HCT116 (cell line): ENCODE data around the gene KLHDC8B. TPM values are rescaled to one million over a fixed set of nuclear protein-coding genes. Genes with fewer than 3 reads are reported as not detected.

Source experiments
- ATAC-seq: fragments of 200-7000 bp; cut with Tn5 transposase; 2 replicates; pipeline ENCODE4 v1.9.1; 2020; ENCODE audit warnings: mild to moderate bottlenecking, moderate library complexity
- BruUV-seq: library from RNA; stranded (reverse); fragments of 400-500 nt; replicated peaks from 2 replicates; lab custom pipeline; 2021; lab: Mats Ljungman, UMichigan
- CTCF ChIA-PET: fragments of 300-600 bp; sonication (Branson Sonifier 250); formaldehyde crosslinking; loops from one replicate; lab custom pipeline; 2021; ENCODE audit warnings: antibody characterized with exemption; lab: Charles Lee
- POLR2A ChIA-PET: fragments of 300-600, 350-600 bp; sonication (Branson Sonifier 250); formaldehyde crosslinking; loops from one replicate; lab custom pipeline; 2021; ENCODE audit warnings: antibody characterized with exemption; lab: Charles Lee
- RAD21 ChIA-PET, 2 experiments: fragments of 300-600 bp; sonication (Branson Sonifier 250); formaldehyde crosslinking; loops; one replicate each; lab custom pipeline; 2023; ENCODE audit warnings: low total read pairs in 2 of 2; ENCODE audit not compliant: uncharacterized antibody in 2 of 2, unreplicated experiment in 2 of 2, low non-redundant PET in 1 of 2; lab: Charles Lee
- DNase-seq: peaks from one replicate; pipeline ENCODE4 v3.0.0-alpha.2; 2010; ENCODE audit warnings: low read depth, low spot score
- H2AFZ ChIP-seq: fragments of 200-600 bp; shearing (Covaris generic), sonication (generic); 2 replicates; pipeline ENCODE4 v1.6.1; 2017; ENCODE audit warnings: low read depth, mixed run types, mixed read lengths, antibody characterized with exemption, low read length; ENCODE audit not compliant: poor library complexity, severe bottlenecking
- H3K27ac ChIP-seq: 2 replicates; pipeline ENCODE4 v1.5.1; 2012; ENCODE audit warnings: low read depth, low read length
- H3K27me3 ChIP-seq: fragments of 200-600 bp; sonication (generic); 2 replicates; pipeline ENCODE4 v1.6.1; 2016; ENCODE audit warnings: mixed run types, low read length, mixed read lengths; ENCODE audit not compliant: insufficient read depth
- H3K36me3 ChIP-seq, 2 experiments: fragments of 200-500 bp in 1 of 2; fragments of 200-600 bp in 1 of 2; sonication (Bioruptor generic) in 1 of 2; sonication (generic) in 1 of 2; 2 replicates each; pipeline versions ENCODE4 v1.5.1 to v1.6.1; 2014 to 2016; ENCODE audit warnings: low read length in 2 of 2, inconsistent platforms in 1 of 2, mixed read lengths in 1 of 2, mixed run types in 1 of 2; ENCODE audit not compliant: insufficient read depth in 2 of 2, control insufficient read depth in 1 of 2
- H3K4me1 ChIP-seq, 2 experiments: fragments of 200-600 bp in 1 of 2; sonication (generic) in 1 of 2; 2 replicates each; pipeline versions ENCODE4 v1.5.1 to v1.6.1; 2012 to 2017; ENCODE audit warnings: low read length in 2 of 2, inconsistent platforms in 1 of 2, mild to moderate bottlenecking in 1 of 2, mixed read lengths in 1 of 2, mixed run types in 1 of 2, moderate library complexity in 1 of 2; ENCODE audit not compliant: insufficient read depth in 2 of 2, control insufficient read depth in 1 of 2
- H3K4me2 ChIP-seq: fragments of 200-600 bp; sonication (generic); 2 replicates; pipeline ENCODE4 v1.6.1; 2017; ENCODE audit warnings: mixed run types, low read length, mixed read lengths
- H3K4me3 ChIP-seq, 2 experiments: fragments of 200-600 bp in 1 of 2; sonication (generic) in 1 of 2; replicated peaks in 1 of 2; 2 replicates each; pipeline ENCODE4 v1.5.1; 2011 to 2016; ENCODE audit warnings: low read length in 2 of 2, control low read depth in 1 of 2, low read depth in 1 of 2, mild to moderate bottlenecking in 1 of 2, mixed read lengths in 1 of 2, mixed run types in 1 of 2
- H3K79me2 ChIP-seq: fragments of 200-600 bp; sonication (generic); 2 replicates; pipeline ENCODE4 v1.6.1; 2017; ENCODE audit warnings: mild to moderate bottlenecking, mixed run types, low read length, moderate library complexity, mixed read lengths; ENCODE audit not compliant: insufficient read depth
- H3K9ac ChIP-seq: fragments of 200-600 bp; sonication (generic); 2 replicates; pipeline ENCODE4 v1.6.1; 2016; ENCODE audit warnings: low read length, mixed read lengths
- H3K9me2 ChIP-seq: fragments of 200-600 bp; sonication (generic), shearing (Covaris generic); 2 replicates; pipeline ENCODE4 v1.6.1; 2017; ENCODE audit warnings: mixed run types, mild to moderate bottlenecking, moderate library complexity; ENCODE audit not compliant: insufficient read depth
- H3K9me3 ChIP-seq, 2 experiments: fragments of 200-500 bp in 1 of 2; fragments of 200-600 bp in 1 of 2; sonication (Bioruptor generic) in 1 of 2; sonication (generic) in 1 of 2; 2 replicates each; pipeline ENCODE4 v1.6.1; 2014 to 2017; ENCODE audit warnings: low read length in 2 of 2, mixed read lengths in 2 of 2, inconsistent platforms in 1 of 2, low read depth in 1 of 2, mild to moderate bottlenecking in 1 of 2, mixed run types in 1 of 2, moderate library complexity in 1 of 2; ENCODE audit not compliant: control insufficient read depth in 1 of 2, insufficient read depth in 1 of 2
- H4K20me1 ChIP-seq: fragments of 200-600 bp; sonication (generic), shearing (Covaris generic); 2 replicates; pipeline ENCODE4 v1.6.1; 2017; ENCODE audit warnings: mixed run types, mild to moderate bottlenecking, moderate library complexity; ENCODE audit not compliant: insufficient read depth
- ATF3 ChIP-seq: IDR thresholded peaks from 2 replicates; pipeline ENCODE4 v1.6.1; 2012
- CBX3 ChIP-seq: IDR thresholded peaks from 2 replicates; pipeline ENCODE4 v1.6.1; 2012; ENCODE audit warnings: low read depth
- CEBPB ChIP-seq: IDR thresholded peaks from 2 replicates; pipeline ENCODE4 v1.6.1; 2012; ENCODE audit warnings: low read depth
- ELF1 ChIP-seq: IDR thresholded peaks from 2 replicates; pipeline ENCODE4 v1.6.1; 2012; ENCODE audit warnings: low read depth, borderline replicate concordance
- FOSL1 ChIP-seq: IDR thresholded peaks from 2 replicates; pipeline ENCODE4 v1.6.1; 2012; ENCODE audit warnings: low read depth
- JUND ChIP-seq: IDR thresholded peaks from 2 replicates; pipeline ENCODE4 v1.6.1; 2012
- MAX ChIP-seq: IDR thresholded peaks from 2 replicates; pipeline ENCODE4 v1.6.1; 2012
- POLR2A ChIP-seq: IDR thresholded peaks from 2 replicates; pipeline ENCODE4 v1.7.0; 2011; ENCODE audit warnings: borderline replicate concordance; ENCODE audit not compliant: insufficient read depth, insufficient read length; ENCODE audit errors: extremely low read depth
- POLR2AphosphoS5 ChIP-seq: IDR thresholded peaks from 2 replicates; pipeline ENCODE4 v1.6.1; 2011; ENCODE audit warnings: mild to moderate bottlenecking, low read depth, low read length, moderate library complexity
- RAD21 ChIP-seq: IDR thresholded peaks from 2 replicates; pipeline ENCODE4 v1.6.1; 2012; ENCODE audit warnings: low read depth, mild to moderate bottlenecking
- REST ChIP-seq: IDR thresholded peaks from 2 replicates; pipeline ENCODE4 v1.6.1; 2012; ENCODE audit warnings: low read depth
- SIN3A ChIP-seq: IDR thresholded peaks from 2 replicates; pipeline ENCODE4 v1.6.1; 2012; ENCODE audit warnings: low read depth
- SRF ChIP-seq: IDR thresholded peaks from 2 replicates; pipeline ENCODE4 v1.6.1; 2012; ENCODE audit warnings: low read depth
- TCF7L2 ChIP-seq: IDR thresholded peaks from 2 replicates; pipeline ENCODE4 v1.7.0; 2011; ENCODE audit warnings: borderline replicate concordance, inconsistent platforms; ENCODE audit not compliant: insufficient read depth, insufficient read length; ENCODE audit errors: extremely low read depth
- YY1 ChIP-seq: IDR thresholded peaks from 2 replicates; pipeline ENCODE4 v1.6.1; 2011; ENCODE audit warnings: low read length, low read depth, moderate library complexity, mild to moderate bottlenecking; ENCODE audit not compliant: insufficient replicate concordance; ENCODE audit errors: extremely low read depth
- ZBTB33 ChIP-seq: IDR thresholded peaks from 2 replicates; pipeline ENCODE4 v1.6.1; 2011; ENCODE audit warnings: mild to moderate bottlenecking, low read length, moderate library complexity; ENCODE audit not compliant: insufficient replicate concordance; ENCODE audit errors: extremely low read depth
- ZNF274 ChIP-seq: fragments of 200-500 bp; sonication (Bioruptor generic); IDR thresholded peaks from 2 replicates; pipeline ENCODE4 v1.6.1; 2014; ENCODE audit warnings: mild to moderate bottlenecking, low read depth, low read length, inconsistent platforms
- intact Hi-C: fragments of 100-400 bp; cut with micrococcal nuclease; formaldehyde crosslinking; loops from 2 replicates; pipeline ENCODE4 v1.10.0; 2022
- total RNA-seq: library from RNA; stranded (reverse); gene quantifications from one replicate; pipeline ENCODE4 v1.2.1, GENCODE V29; 2021; ENCODE audit not compliant: unreplicated experiment

KLHDC8B gene
- total RNA-seq, 1 experiment from 2014 or later, result 10.4 TPM

GRCh38 chr3:49180116-49180515, 8.7 kb downstream of the KLHDC8B start:
- Histone ChIP-seq H3K4me1 (no peaks in the 10 kb centered on the region), H3K4me3 (no peak overlapping the region), H3K27ac (no peak overlapping the region), H3K9ac (no peak overlapping the region), H3K4me2 (no peak overlapping the region), H3K9me3 (no peaks in the 10 kb centered on the region), H3K36me3 (no peaks in the 10 kb centered on the region), H3K9me2 (no peaks in the 10 kb centered on the region), H2AFZ (no peak overlapping the region), H3K27me3 (no peaks in the 10 kb centered on the region), H4K20me1 (no peaks in the 10 kb centered on the region), H3K79me2 (no peaks in the 10 kb centered on the region)
- TF ChIP-seq SRF (no peak), REST (no peak), YY1 (no peak), ZNF274 (no peak), ATF3 (no peak), FOSL1 (no peak), RAD21 (no peak), CBX3 (no peak), MAX (no peak), JUND (no peak), ELF1 (no peak), CEBPB (no peak), TCF7L2 (no peak), POLR2A (no peak), POLR2AphosphoS5 (no peak), SIN3A (no peak), ZBTB33 (no peak)
- ATAC-seq, result no peak
- BruUV-seq, result no TSS peak
- RAD21 ChIA-PET, result interaction anchor here in 1 of 2 experiments (0.6 kb wide), 1 partner anchor 289 kb away, joined by 7 read pairs; no protein-coding TSS in a partner anchor
- intact Hi-C loops, result no loop called here
- POLR2A ChIA-PET, result no interaction called here
- CTCF ChIA-PET, result interaction anchor here (0.8 to 4.1 kb wide), 2 partner anchors 9 to 16 kb away, joined by 3 to 17 read pairs; partner anchors contain the start of gene KLHDC8B
- DNase-seq, result no peak
